Fibroblast of lung (primary cell): ENCODE data around the gene STPG1. TPM values are rescaled to one million over a fixed set of nuclear protein-coding genes. Genes with fewer than 3 reads are reported as not detected.
A peak's percentile ranks its signal among the peaks of the same experiment; 100 is the strongest.

Experiments
- DNase-seq, 2 donors: peaks; one replicate each; pipeline versions ENCODE4 v3.0.0 to v3.0.0-alpha.2; 2010; ENCODE audit warnings: low read depth in 2 of 2
- H2AFZ ChIP-seq: 2 replicates; pipeline ENCODE4 v1.5.1; 2012; ENCODE audit warnings: low read length, control low read depth, inconsistent platforms
- H3K27ac ChIP-seq: 2 replicates; pipeline ENCODE4 v1.5.1; 2011; ENCODE audit warnings: low read length, control low read depth; ENCODE audit not compliant: insufficient read depth
- H3K27me3 ChIP-seq: 2 replicates; pipeline ENCODE4 v1.5.1; 2011; ENCODE audit warnings: mild to moderate bottlenecking, low read length; ENCODE audit not compliant: control insufficient read depth, insufficient read depth
- H3K36me3 ChIP-seq: 2 replicates; pipeline ENCODE4 v1.5.1; 2011; ENCODE audit warnings: low read length; ENCODE audit not compliant: control insufficient read depth, insufficient read depth
- H3K4me1 ChIP-seq: 2 replicates; pipeline ENCODE4 v1.5.1; 2011; ENCODE audit warnings: low read length; ENCODE audit not compliant: control insufficient read depth, insufficient read depth; ENCODE audit errors: extremely low read depth
- H3K4me2 ChIP-seq: 2 replicates; pipeline ENCODE4 v1.5.1; 2011; ENCODE audit warnings: low read length, control low read depth; ENCODE audit not compliant: insufficient read depth; ENCODE audit errors: extremely low read depth
- H3K4me3 ChIP-seq, 4 experiments: fragments of 200-600 bp in 1 of 4; sonication (generic) in 1 of 4; replicated peaks in 1 of 4; 2 replicates each; pipeline ENCODE4 v1.5.1; 2011 to 2016; ENCODE audit warnings: low read length in 4 of 4, low read depth in 3 of 4, mild to moderate bottlenecking in 3 of 4, control low read depth in 2 of 4, inconsistent platforms in 1 of 4, mixed read lengths in 1 of 4; ENCODE audit not compliant: insufficient read depth in 1 of 4; ENCODE audit errors: control extremely low read depth in 1 of 4
- H3K79me2 ChIP-seq: 2 replicates; pipeline ENCODE4 v1.5.1; 2012; ENCODE audit warnings: mild to moderate bottlenecking, low read length, inconsistent platforms; ENCODE audit not compliant: control insufficient read depth, insufficient read depth
- H3K9ac ChIP-seq: 2 replicates; pipeline ENCODE4 v1.5.1; 2011; ENCODE audit warnings: mild to moderate bottlenecking, low read length, control low read depth; ENCODE audit not compliant: insufficient read depth
- H3K9me3 ChIP-seq: 2 replicates; pipeline ENCODE4 v1.5.1; 2012; ENCODE audit warnings: low read depth, low read length; ENCODE audit not compliant: control insufficient read depth, insufficient read depth
- H4K20me1 ChIP-seq: 2 replicates; pipeline ENCODE4 v1.5.1; 2011; ENCODE audit warnings: low read length; ENCODE audit not compliant: control insufficient read depth, insufficient read depth; ENCODE audit errors: extremely low read depth
- CTCF ChIP-seq, 2 donors: IDR thresholded peaks in 1 of 2; conservative IDR thresholded peaks in 1 of 2; 1 replicate in 1 of 2; 2 replicates in 1 of 2; pipeline ENCODE4 v1.5.1; 2011 to 2012; ENCODE audit warnings: low read length in 2 of 2, control low read depth in 1 of 2, inconsistent platforms in 1 of 2, low read depth in 1 of 2, mild to moderate bottlenecking in 1 of 2
- EZH2 ChIP-seq: IDR thresholded peaks from 2 replicates; pipeline ENCODE4 v1.5.1; 2012; ENCODE audit warnings: low read length, control low read depth, mild to moderate bottlenecking; ENCODE audit errors: missing control alignments
- polyA plus RNA-seq, 2 donors: library from polyadenylated mRNA; depleted of rRNA in 1 of 2; stranded (reverse) in 1 of 2; unstranded in 1 of 2; fragments of >200 nt; gene quantifications; 2 replicates each; pipeline ENCODE4 v1.2.1, GENCODE V29; 2011 to 2012; ENCODE audit warnings: missing spikeins in 1 of 2
- total RNA-seq: library from RNA; depleted of rRNA; stranded (reverse); fragments of >200 nt; gene quantifications from 2 replicates; pipeline ENCODE4 v1.2.1, GENCODE V29; 2014

The STPG1 gene
- total and polyA plus RNA-seq, 2 donors (not counting 1 experiment from before 2014, with no cell fraction given), result 7.9 to 8.5 TPM

DNA sequence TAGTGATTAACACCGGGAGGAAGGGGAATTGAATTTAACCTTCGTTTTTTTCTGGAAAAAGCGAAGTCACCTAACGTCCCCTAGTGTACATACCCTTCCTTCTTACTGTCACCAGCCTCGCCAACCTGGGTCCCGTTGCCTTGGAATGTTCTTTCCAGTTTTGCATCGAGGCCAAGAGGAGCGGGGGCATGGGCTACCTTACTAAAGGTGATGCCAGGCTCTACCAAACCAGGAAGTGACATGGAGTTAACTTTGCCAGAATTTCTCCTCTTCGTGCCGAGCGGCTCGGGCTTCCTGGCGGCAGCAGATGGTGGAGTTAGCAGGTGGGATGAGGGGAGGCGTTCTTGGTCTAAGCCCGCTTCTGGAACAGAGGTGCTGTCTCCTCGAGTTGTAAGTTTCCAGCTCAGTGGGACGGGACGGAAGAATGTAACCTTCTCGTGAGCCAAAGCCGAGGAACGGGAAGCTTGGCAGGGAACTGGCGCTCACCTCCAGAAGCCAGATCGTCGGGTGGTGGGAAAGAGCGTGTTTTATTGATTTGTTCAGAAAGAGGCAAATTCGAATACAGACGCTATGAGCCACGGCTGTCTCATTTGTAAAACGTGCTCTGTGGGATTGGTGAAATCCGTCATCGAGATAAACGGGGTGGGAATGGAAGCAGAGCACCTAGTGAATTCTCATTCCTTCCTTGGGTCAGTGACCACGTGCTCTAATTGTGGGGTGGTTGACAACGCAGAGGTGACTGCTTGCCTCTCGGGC, 2.5 kb upstream of the STPG1 start:
- no peaks in the 10 kb centered on the region for H3K27me3 ChIP-seq
- H3K79me2 ChIP-seq, result peaks cover 23% of the 10 kb centered on the region
- peak overlapping the region; percentile 59 for H3K9ac ChIP-seq
- TF ChIP-seq CTCF (conservative IDR thresholded peaks at IDR 0.05 in 1 of 2, IDR thresholded peaks at IDR 0.05 in 1 of 2; ENCODE audit: low read depth in 1 of 2, low read length in 2 of 2) (no peak), EZH2 (no peak)
- peaks cover 19% of the 10 kb centered on the region for H3K4me1 ChIP-seq
- H3K9me3 ChIP-seq, result no peaks in the 10 kb centered on the region
- peaks cover 1% of the 10 kb centered on the region for H3K36me3 ChIP-seq
- H4K20me1 ChIP-seq, result no peaks in the 10 kb centered on the region
- H3K4me3 ChIP-seq, result peak overlapping the region; percentile 76 to 95 (median 86)
- peak overlapping the region; percentile 78 for H3K27ac ChIP-seq
- peak overlapping the region; percentile 97 for H3K4me2 ChIP-seq
- peak in 1 of 2 donors; percentile 37 for DNase-seq
- H2AFZ ChIP-seq, result peak overlapping the region; percentile 77

- Histone ChIP-seq H2AFZ (peak within 1 kb of the TSS; percentile 77), H3K36me3 (peaks cover 1% of the 10 kb centered on the region), H3K27ac (peak within 1 kb of the TSS; percentile 78), H3K4me3 (peak within 1 kb of the TSS; percentile 76 to 95 (median 86)), H3K79me2 (peaks cover 23% of the 10 kb centered on the region), H3K4me1 (peaks cover 19% of the 10 kb centered on the region), H3K9me3 (no peaks in the 10 kb centered on the region), H4K20me1 (no peaks in the 10 kb centered on the region), H3K4me2 (peak within 1 kb of the TSS; percentile 97), H3K9ac (peak within 1 kb of the TSS; percentile 59), H3K27me3 (no peaks in the 10 kb centered on the region)
- DNase-seq, result peak; percentile 99 to 100
- TF ChIP-seq EZH2, result no peak
- TF ChIP-seq CTCF (conservative IDR thresholded peaks at IDR 0.05 in 1 of 2, IDR thresholded peaks at IDR 0.05 in 1 of 2; ENCODE audit: low read depth in 1 of 2, low read length in 2 of 2), result peak; percentile 38 to 62
Measured at GRCh38 chr1:24415334-24415909, 1.8 kb upstream of the STPG1 start, which contains the start of gene NIPAL3. TSS of gene NIPAL3 (plus strand) at chr1:24415802. CDS start at chr1:24419548, 3,746 bp downstream.

DNA sequence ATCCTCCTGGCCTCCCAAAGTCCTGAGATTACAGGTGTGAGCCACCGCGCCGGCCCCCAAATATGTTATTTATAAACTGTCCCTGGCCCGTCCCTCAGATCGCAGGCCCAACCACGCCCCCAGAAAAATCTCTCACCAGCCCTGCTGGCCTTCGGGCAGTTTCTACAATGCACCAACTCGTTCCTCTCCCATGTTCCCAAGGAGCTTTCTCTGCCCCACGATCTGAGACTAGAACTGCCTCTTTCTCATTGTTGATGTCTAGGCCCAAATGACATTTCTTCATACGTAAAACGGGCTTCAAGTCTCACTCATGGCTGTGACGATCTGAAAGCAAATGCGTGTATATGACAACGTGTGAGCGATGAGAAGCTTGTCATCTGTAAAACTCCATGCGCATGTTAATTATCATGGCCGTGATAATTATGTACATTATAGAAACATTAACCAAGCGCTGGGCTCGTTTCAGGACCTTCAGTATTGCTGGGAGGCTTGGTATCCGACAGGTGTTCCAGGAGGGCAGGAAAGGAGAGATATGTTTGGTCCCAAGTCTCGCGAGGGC, 1.3 kb upstream of the STPG1 start:
- Histone ChIP-seq H3K9ac (no peak overlapping the region), H3K27ac (no peak overlapping the region), H2AFZ (no peak overlapping the region), H3K4me3 (peak overlapping the region in 2 of 4 experiments; percentile 93 to 95), H3K36me3 (no peaks in the 10 kb centered on the region), H3K9me3 (no peaks in the 10 kb centered on the region), H3K4me2 (no peak overlapping the region), H3K79me2 (peaks cover 23% of the 10 kb centered on the region), H4K20me1 (no peaks in the 10 kb centered on the region), H3K27me3 (no peaks in the 10 kb centered on the region), H3K4me1 (peaks cover 20% of the 10 kb centered on the region)
- no peak for TF ChIP-seq CTCF (conservative IDR thresholded peaks at IDR 0.05 in 1 of 2, IDR thresholded peaks at IDR 0.05 in 1 of 2; ENCODE audit: low read depth in 1 of 2, low read length in 2 of 2)
- TF ChIP-seq EZH2, result no peak
- no peak for DNase-seq
